Esophagus (tissue), 2 donors: ENCODE measurements around the gene SLC25A36. TPM values are rescaled to one million over a fixed set of nuclear protein-coding genes. Genes with fewer than 3 reads are reported as not detected.
"Not testable (repeated sequence)": the region's sequence is repeated elsewhere in the genome, so short reads cannot be mapped to it uniquely, and the experiment has no call there.

Experiments used
- H3K27ac ChIP-seq, 2 donors: one replicate each; pipeline ENCODE4 v1.5.1; 2013; ENCODE audit warnings: low read depth in 2 of 2, mild to moderate bottlenecking in 2 of 2, inconsistent platforms in 1 of 2, low read length in 1 of 2, moderate library complexity in 1 of 2
- H3K27me3 ChIP-seq, 2 donors: one replicate each; pipeline ENCODE4 v1.6.1; 2013; ENCODE audit warnings: low read length in 2 of 2, control low read depth in 1 of 2, mild to moderate bottlenecking in 1 of 2; ENCODE audit not compliant: insufficient read depth in 2 of 2, control insufficient read depth in 1 of 2
- H3K36me3 ChIP-seq, 2 donors: one replicate each; pipeline ENCODE4 v1.6.1; 2013; ENCODE audit warnings: low read length in 1 of 2; ENCODE audit not compliant: control insufficient read depth in 2 of 2, insufficient read depth in 2 of 2
- H3K4me1 ChIP-seq, 2 donors: one replicate each; pipeline ENCODE4 v1.6.1; 2013; ENCODE audit warnings: low read length in 1 of 2; ENCODE audit not compliant: control insufficient read depth in 2 of 2, insufficient read depth in 2 of 2
- H3K4me3 ChIP-seq, 2 donors: one replicate each; pipeline ENCODE4 v1.5.1; 2013; ENCODE audit warnings: low read length in 2 of 2, mild to moderate bottlenecking in 2 of 2, low read depth in 1 of 2, moderate library complexity in 1 of 2
- H3K9me3 ChIP-seq, 2 donors: one replicate each; pipeline ENCODE4 v1.6.1; 2013; ENCODE audit warnings: mild to moderate bottlenecking in 2 of 2, low read depth in 1 of 2, low read length in 1 of 2, moderate library complexity in 1 of 2; ENCODE audit not compliant: control insufficient read depth in 2 of 2, insufficient read depth in 1 of 2
- whole genome bisulfite sequencing, 2 donors: extraction: QIAGEN DNeasy Blood & Tissue Kit; methylation state at CpG; one replicate each; pipeline ENCODE4 v1.1.7; 2013; 5-methylcytosine and 5-hydroxymethylcytosine counted together
- polyA plus RNA-seq, 2 donors: library from polyadenylated mRNA; stranded (reverse); fragments of 200-250 nt; gene quantifications; one replicate each; pipeline ENCODE4 v1.2.3, GENCODE V29; 2013
- donor health status: healthy with polysubstance abuse.
- donor health status: Bipolar disorder and iron deficiency.

Gene SLC25A36
- polyA plus RNA-seq, 2 donors, result 10.4 to 12.3 TPM

DNA sequence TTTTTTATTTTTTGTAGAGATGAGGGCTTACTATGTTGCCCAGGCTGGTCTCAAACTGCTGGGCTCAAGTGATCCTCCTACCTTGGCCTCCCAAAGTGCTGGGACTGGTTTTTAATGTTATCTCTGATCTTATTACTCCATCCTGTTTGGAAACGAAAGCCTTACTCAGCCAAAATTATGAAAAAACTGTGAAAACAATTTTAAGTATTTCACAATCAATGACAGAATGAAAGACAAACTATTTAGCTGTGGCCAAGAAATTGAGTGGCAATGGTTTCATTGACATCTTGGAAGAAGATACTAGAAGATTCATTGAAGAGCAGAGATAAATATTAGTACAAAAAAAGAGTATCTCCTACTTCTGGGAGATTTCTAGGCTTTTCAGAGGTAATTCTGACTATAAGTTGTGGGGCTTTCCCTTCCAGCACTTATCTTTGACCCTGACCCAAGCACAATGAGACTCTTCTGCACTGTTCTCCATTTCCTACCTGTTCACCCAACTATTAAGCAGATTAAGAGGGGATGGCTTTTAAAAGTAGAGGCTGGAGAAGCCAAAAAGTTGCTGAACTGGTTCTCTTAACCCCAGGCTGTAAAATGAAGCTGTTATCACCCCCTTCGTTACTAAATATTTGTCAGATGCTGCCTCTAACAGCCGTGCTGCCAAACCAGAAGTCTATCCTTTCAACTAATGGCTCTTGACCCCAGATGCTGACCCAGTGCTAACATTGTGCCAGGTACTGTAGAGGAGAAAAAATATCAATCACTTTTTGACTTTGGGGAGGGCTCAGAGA is 14.2 kb upstream of the SLC25A36 start:
- Histone ChIP-seq H3K4me1 (peaks cover 0 to 3% of the 10 kb centered on the region in 2 donors), H3K9me3 (no peaks in the 10 kb centered on the region), H3K27ac (no peak overlapping the region), H3K36me3 (no peaks in the 10 kb centered on the region), H3K27me3 (no peaks in the 10 kb centered on the region), H3K4me3 (no peak overlapping the region)
- 40 to 41% methylated on average over 3 of the region's 3 CpGs for WGBS, 2 donors

DNA sequence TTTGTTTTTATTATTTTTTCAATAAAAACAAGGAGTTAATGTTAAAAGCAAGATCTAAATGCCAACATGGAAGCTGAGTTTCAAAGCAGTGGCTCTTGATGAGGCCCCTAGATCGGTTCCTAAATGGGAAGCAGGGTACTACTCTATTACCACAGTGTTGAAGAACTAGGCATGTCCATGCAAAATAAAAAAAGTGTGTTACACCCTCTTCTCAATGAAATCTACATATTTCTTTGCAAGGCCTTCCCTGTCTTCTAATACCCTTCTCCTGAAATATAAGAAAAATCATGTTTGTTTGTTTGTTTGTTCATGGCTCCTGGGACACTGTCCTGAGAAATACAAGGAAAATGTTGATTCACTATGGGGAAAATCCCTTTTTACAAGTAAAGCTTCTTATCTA is 12.2 kb upstream of the SLC25A36 start:
- H3K27ac ChIP-seq, result no peak overlapping the region
- H3K9me3 ChIP-seq, result no peaks in the 10 kb centered on the region
- H3K4me3 ChIP-seq, result no peak overlapping the region
- H3K4me1 ChIP-seq, result peaks cover 0 to 3% of the 10 kb centered on the region in 2 donors
- no peaks in the 10 kb centered on the region for H3K36me3 ChIP-seq
- H3K27me3 ChIP-seq, result no peaks in the 10 kb centered on the region
- 88 to 89% methylated on average over 1 of the region's 1 CpG for WGBS, 2 donors

DNA sequence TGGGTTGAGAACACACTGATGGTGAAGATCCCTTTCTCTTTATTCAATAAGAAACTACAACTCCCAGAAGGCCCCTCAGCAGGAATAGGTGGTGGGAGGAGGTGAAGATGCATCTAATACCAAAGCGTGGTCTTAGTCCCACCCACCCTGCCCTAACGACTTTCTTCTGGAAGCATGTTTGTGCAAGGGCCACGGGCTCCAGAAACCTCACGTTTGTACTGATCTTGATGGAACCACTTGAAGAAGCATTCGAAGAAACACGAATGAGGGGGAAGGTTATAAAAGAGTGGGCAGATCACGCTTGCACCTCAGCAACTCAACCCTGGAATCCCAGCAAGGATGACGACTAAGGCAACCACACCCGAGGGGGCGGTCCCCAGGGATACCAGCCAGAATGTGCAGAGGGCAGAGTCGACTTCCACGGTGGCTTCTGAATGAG is 10.6 kb upstream of the SLC25A36 start:
- WGBS, 2 donors, result 24 to 25% methylated on average over 12 of the region's 12 CpGs
- Histone ChIP-seq H3K4me3 (no peak overlapping the region), H3K27me3 (no peaks in the 10 kb centered on the region)

DNA sequence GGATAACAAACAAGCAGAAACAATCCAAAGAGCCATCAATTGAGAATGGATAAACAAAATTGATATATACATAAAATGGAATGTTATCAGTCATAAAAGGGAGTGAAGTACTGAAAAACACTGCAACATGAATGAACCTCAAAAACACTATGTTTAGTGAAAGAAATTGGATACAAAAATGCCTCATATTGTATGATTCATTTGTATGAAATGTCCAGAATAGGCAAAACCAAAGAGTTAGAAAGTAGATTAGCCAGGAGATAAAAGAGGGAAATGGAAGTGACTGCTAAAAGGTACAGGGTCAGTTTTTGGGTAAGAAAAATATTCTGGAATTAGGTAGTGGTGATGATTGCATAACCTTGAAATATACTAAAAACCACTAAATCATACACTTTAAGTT is 9.8 kb upstream of the SLC25A36 start:
- H3K4me1 ChIP-seq, result no peaks in the 10 kb centered on the region
- H3K9me3 ChIP-seq, result no peaks in the 10 kb centered on the region
- H3K36me3 ChIP-seq, result no peaks in the 10 kb centered on the region
- no peak overlapping the region for H3K4me3 ChIP-seq
- H3K27ac ChIP-seq, result no peak overlapping the region
- no peaks in the 10 kb centered on the region for H3K27me3 ChIP-seq

More for the DNA sequence above, 10.6 kb upstream of the SLC25A36 start:
- no peaks in the 10 kb centered on the region for H3K4me1 ChIP-seq
- no peaks in the 10 kb centered on the region for H3K9me3 ChIP-seq
- H3K36me3 ChIP-seq, result no peaks in the 10 kb centered on the region
- no peak overlapping the region for H3K27ac ChIP-seq

DNA sequence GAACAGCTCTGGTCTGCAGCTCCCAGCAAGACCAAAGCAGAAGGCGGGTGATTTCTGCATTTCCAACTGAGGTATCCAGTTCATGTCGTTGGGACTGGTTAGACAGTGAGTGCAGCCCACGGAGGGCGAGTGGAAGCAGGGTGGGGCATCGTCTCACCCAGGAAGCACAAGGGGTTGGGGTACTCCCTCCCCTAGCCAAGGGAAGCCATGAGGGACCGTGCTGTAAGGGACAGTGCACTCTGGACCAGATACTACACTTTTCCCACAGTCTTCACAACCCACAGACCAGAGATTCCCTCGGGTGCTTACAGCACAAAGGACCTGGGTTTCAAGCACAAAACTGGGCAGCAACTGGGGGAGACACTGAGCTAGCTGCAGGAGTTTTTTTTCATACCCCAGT is 8.5 kb upstream of the SLC25A36 start:
- H3K36me3 ChIP-seq, result no peaks in the 10 kb centered on the region
- H3K27me3 ChIP-seq, result no peaks in the 10 kb centered on the region
- no peaks in the 10 kb centered on the region for H3K4me1 ChIP-seq
- H3K4me3 ChIP-seq, result no peak overlapping the region
- no peaks in the 10 kb centered on the region for H3K9me3 ChIP-seq
- no peak overlapping the region for H3K27ac ChIP-seq
- 84 to 85% methylated on average over 7 of the region's 7 CpGs for WGBS, 2 donors

DNA sequence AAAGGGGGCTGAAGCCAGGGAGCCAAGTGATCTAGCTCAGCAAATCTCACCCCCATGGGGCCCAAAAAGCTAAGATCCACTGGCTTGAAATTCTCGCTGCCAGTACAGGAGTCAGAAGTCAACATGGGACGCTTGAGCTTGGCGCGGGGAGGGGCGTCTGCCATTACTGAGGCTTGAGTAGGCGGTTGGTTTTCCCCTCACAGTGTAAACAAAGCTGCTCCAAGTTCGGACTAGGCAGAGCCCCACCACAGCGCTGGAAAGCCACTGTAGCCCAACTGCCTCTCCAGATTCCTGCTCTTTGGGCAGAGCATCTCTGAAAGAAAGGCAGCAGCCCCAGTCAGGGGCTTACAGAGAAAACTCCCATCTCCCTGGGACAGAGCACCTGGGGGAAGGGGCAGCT is 8.1 kb upstream of the SLC25A36 start:
- Histone ChIP-seq H3K9me3 (no peaks in the 10 kb centered on the region), H3K27ac (no peak overlapping the region), H3K4me1 (no peaks in the 10 kb centered on the region), H3K36me3 (no peaks in the 10 kb centered on the region), H3K4me3 (no peak overlapping the region), H3K27me3 (no peaks in the 10 kb centered on the region)
- WGBS, 2 donors, result 72 to 74% methylated on average over 8 of the region's 8 CpGs

DNA sequence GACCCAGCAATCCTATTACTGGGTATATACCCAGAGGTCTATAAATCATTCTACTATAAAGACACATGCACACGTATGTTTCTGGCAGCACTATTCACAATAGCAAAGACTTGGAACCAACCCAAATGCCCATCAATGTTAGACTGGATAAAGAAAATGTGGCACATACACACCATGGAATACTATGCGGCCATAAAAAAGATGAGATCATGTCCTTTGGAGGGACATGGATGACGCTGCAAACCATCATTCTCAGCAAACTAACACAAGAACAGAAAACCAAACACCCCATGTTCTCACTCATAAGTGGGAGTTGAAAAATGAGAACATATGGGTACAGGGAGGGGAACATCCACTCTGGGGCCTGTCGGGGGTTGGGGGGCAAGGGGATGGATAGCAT is 2.3 kb upstream of the SLC25A36 start:
- not testable (repeated sequence) for H3K36me3 ChIP-seq, H3K27me3 ChIP-seq, H3K4me3 ChIP-seq, H3K4me1 ChIP-seq, H3K9me3 ChIP-seq, H3K27ac ChIP-seq
- WGBS, 2 donors, result 89 to 91% methylated on average over 4 of the region's 4 CpGs

DNA sequence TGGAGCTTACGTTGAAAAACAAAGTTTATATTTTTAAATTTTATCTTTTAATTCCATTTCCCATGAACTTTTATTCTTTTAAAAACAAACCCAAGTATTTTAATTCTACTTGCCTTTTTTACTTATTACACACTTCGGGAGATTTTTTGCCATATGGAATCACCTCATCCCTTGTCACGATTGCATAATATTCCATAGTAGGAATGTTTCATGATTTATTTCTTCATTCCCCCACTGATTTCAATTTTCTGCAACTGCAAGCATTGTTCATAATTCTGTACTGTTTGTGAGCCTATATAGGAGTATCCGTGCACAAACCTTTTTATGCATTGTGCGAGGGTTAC is 574 bp upstream of the SLC25A36 start:
- Histone ChIP-seq H3K4me3 (peak overlapping the region; percentile 99), H3K36me3 (no peaks in the 10 kb centered on the region), H3K27me3 (no peaks in the 10 kb centered on the region), H3K4me1 (no peaks in the 10 kb centered on the region), H3K9me3 (no peaks in the 10 kb centered on the region), H3K27ac (peak overlapping the region in 1 of 2 donors; percentile 98)
- WGBS, 2 donors, result 39 to 45% methylated on average over 5 of the region's 5 CpGs

DNA sequence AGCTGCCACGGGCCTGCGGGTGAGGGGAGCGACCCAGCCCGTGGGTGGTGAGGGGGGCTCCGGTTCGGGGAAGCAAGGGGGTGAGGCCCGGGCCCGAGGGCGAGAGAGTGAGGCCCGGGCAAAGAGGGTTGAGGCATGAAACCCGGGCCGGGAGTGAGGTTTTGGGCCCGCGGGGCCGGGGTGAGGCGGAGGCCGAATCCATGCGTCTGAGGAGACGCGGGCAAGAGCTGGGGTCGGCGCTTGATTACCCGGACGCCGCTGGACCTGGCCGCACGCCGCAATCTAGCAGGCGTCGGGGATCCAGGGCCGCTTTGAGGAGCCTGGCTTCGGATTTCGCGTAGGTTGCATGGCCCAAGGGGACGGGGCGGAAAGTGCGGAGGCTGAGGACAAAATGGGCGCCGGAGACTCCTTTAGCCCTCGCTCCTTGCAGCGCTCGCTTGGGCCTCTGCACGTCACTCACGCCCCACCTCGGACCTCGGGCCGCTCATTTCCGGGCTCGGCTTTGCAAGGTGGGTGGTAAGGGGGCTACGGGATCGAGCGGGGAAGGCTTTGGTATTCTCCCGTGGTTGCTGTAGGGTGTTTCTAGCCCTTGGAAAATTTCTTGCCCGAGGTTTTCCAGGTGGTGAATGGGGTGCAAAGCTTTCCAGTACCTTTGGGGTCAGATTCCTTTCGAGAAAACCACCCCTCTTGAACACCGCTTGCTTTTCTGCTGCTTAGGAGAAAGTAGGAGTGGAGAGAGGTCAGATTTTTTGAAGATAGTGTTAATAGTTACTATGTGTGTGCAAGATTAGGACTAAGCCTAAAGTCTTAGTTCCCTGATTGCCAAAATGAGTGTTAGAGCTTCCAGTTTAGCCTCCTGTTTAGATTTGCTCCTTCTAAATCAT is 827 bp downstream of the SLC25A36 start:
- peak overlapping the region; percentile 98 to 99 for H3K27ac ChIP-seq
- no peaks in the 10 kb centered on the region for H3K27me3 ChIP-seq
- WGBS, 2 donors, result 0 to 1% methylated on average over 41 to 56 of the region's 56 CpGs
- no peaks in the 10 kb centered on the region for H3K36me3 ChIP-seq
- no peaks in the 10 kb centered on the region for H3K4me1 ChIP-seq
- H3K4me3 ChIP-seq, result peak overlapping the region; percentile 99
- H3K9me3 ChIP-seq, result no peaks in the 10 kb centered on the region
